Caki2 (cell line): ENCODE results near the gene ZBTB14. TPM values are rescaled to one million over a fixed set of nuclear protein-coding genes. Genes with fewer than 3 reads are reported as not detected.
A peak's percentile ranks its signal among the peaks of the same experiment; 100 is the strongest.

Experiments
- DNase-seq: peaks from one replicate; pipeline ENCODE4 v3.0.0-alpha.2; 2015; ENCODE audit warnings: low read depth
- in situ Hi-C: cut with HindIII; loops from 2 replicates; pipeline ENCODE4 v1.10.0; 2016; ENCODE audit warnings: low sequenced_read_pairs, low pct_unique_long_range_greater_than_20kb, mixed read lengths
- total RNA-seq: library from RNA; depleted of rRNA; stranded (reverse); fragments of >200 nt; shearing (Covaris generic); gene quantifications from 2 replicates; pipeline ENCODE4 v1.2.3, GENCODE V29; 2014; ENCODE audit warnings: low replicate concordance; rRNA removed

ZBTB14 gene, protein sequence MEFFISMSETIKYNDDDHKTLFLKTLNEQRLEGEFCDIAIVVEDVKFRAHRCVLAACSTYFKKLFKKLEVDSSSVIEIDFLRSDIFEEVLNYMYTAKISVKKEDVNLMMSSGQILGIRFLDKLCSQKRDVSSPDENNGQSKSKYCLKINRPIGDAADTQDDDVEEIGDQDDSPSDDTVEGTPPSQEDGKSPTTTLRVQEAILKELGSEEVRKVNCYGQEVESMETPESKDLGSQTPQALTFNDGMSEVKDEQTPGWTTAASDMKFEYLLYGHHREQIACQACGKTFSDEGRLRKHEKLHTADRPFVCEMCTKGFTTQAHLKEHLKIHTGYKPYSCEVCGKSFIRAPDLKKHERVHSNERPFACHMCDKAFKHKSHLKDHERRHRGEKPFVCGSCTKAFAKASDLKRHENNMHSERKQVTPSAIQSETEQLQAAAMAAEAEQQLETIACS
- total RNA-seq, result 24.2 and 29.3 TPM in 2 replicates

- in situ Hi-C loops, result no loop called here
- peak; percentile 56 for DNase-seq
Observed at GRCh38 chr18:5295231-5295920, at the start of gene ZBTB14. ZBTB14 (minus strand) TSS chr18:5295726; CDS start chr18:5293246, 2,480 bp downstream.

DNA sequence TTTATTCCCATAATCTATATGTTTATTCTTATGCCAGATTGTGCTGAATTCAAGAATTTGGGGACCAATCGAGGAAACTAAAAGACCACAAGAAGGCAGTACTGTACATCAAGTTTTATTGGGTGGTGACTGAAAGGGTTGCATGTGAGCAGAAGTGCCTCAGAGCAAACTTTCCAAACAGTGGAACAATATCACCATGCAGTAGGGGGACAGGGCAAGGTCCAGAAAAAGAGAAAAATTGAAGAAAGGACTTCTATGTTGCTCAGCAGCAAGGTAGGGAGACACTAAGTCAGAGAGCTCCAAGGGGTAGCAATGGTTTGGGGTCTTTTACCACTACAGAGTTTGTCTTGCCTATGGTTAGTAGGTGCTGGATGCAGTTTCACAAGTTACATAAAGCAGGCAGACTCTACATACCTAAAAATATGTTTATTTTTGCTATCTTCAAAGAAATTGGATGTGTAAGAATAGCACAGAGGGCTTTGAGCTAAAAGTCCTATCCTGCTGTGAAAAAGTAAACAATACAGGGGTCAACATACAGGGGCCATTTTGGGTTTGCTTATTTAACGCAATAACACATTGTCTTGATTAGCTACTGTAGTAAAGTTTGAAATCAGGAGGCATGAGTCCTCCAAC is 43.8 kb upstream of the ZBTB14 start:
- DNase-seq, result no peak
- in situ Hi-C loops, result no loop called here

- in situ Hi-C loops, result no loop called here
- DNase-seq, result no peak
Observed at GRCh38 chr18:5334456-5335075, 39.0 kb upstream of the ZBTB14 start.

DNA sequence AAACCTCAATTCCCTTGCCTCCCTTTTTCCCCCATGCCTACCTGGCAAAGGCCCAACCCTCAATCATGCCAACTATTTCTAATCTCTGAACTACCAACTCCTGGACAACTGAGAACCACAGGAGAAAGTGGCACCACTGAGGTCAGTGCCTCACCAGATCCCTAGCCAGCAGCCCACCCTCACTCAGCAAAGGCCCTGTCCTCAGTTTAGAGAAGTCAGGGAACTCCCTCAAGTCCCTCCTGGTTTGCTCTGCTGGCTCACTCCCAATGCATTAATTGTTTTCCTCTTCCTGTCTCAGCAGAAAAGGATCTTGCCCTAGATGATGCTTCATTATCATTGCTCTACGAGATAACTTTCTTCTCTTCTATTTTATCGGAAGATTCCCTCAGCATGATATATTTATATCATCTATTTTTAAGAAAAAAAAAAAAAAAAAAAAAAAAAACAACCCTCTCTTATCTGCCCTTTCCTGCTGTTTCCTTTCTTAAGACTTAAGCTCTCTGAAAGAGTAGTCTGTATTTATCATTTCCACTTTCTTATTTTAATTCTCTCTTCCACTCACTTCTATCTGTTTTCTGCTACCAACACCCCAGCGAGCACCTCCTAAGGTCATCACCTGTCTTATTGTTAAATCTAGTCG is 22.7 kb upstream of the ZBTB14 start:
- no peak for DNase-seq
- in situ Hi-C loops, result no loop called here

DNA sequence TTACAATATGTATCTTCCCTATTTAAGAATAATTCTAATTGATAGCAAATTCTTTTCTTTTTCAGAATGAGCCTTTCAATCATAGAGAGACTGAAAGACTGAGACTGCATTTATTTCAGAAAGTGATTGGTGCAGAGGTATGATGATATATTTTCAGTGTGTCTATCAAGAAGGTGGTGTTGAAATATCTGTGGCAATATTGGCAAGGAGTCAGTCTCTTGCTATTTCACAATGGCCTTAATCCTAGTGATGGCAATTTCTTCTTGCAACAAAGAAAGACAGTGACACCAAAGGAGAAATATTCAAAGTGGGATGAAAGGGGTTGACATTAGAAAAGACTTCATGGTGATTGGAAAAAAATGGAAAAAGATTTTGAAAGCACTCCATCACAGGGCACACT is 21.7 kb upstream of the ZBTB14 start:
- DNase-seq, result no peak
- in situ Hi-C loops, result no loop called here

GRCh38 chr18:5315838-5316237 is 20.3 kb upstream of the ZBTB14 start:
- in situ Hi-C loops, result no loop called here
- no peak for DNase-seq

DNA sequence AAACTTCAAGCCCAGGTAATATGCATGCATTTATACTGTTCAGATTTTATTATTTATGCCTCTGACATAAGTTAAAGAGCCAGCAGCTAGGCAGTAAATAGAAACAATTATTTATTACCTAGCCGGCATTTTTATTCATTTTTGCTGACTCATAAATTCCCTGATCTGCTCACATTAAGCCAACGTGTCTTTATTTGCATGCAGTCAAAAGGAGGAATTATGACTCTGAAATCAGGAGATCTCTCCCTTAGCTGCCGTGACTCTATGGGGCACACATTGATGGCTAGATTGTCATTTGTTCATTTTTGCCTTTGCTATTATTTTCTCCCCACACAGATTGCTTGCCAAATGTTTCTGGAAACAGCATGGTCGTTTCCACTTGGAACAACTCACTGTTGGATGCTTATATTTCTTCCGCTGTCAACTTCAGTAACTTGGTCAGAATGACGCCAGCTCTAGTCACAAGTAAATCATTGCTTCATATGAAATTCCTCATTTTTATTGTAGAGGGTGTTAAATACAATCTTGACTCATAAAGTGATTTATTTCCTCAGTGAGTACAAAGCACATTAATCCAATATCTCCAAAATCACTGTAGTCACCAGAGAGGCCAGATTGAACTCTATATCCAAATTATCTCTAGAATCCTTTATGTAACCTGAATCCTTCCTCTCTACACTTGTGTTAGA is 15.9 kb upstream of the ZBTB14 start:
- DNase-seq, result no peak
- in situ Hi-C loops, result no loop called here

GRCh38 chr18:5309888-5310470 is 14.5 kb upstream of the ZBTB14 start:
- in situ Hi-C loops, result no loop called here
- DNase-seq, result no peak

DNA sequence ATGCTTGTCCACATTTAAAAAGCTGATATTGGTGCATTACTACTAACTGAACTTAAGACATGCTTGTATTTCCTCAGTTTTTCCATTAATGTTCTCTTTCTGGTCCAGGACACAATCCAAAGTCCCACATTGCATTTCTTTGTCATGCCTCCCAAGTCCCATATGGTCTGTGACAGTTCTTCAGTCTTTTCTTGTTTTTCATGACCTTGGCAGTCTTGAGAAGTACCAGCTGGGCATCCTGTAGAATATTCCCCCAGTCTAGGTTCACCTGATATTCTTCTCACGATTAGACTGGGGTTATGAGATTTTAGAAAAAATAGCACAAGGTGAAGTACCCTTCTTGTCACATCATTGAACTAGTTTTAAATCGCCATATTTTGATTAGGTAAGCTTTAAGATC is 10.3 kb upstream of the ZBTB14 start:
- no peak for DNase-seq

GRCh38 chr18:5304232-5304631 is 8.7 kb upstream of the ZBTB14 start:
- DNase-seq, result no peak
- in situ Hi-C loops, result no loop called here

More for the DNA sequence above, 10.3 kb upstream of the ZBTB14 start:
- in situ Hi-C loops, result no loop called here

GRCh38 chr18:5303636-5304035 is 8.1 kb upstream of the ZBTB14 start:
- in situ Hi-C loops, result no loop called here
- DNase-seq, result no peak

GRCh38 chr18:5302606-5303005 is 7.1 kb upstream of the ZBTB14 start:
- DNase-seq, result no peak
- in situ Hi-C loops, result no loop called here

DNA sequence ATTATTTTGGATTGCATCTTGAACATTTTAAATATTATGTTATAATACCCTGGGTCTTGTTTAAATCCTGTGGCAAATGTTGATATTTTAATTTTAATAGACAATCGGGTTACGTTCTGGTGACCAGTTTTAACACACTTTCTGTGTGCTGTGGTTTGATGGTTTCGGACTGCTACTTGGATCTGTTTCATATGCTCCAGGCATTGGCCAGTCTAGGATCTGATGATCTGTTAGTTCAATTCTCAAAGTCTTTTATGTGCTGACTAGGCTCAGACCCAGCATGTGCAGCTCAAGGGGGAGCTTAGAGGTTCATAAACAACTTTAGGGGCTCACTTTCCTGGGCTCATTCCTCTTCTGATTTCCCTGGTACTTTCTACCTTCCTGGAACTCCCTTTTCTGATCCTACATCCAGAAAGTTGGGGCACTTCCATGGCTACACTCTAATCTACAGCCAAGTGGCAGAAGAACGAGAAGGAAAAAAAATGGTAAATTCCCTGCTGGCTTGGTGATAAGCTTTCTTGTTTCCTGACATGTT is 5.0 kb upstream of the ZBTB14 start:
- in situ Hi-C loops, result no loop called here
- no peak for DNase-seq

DNA sequence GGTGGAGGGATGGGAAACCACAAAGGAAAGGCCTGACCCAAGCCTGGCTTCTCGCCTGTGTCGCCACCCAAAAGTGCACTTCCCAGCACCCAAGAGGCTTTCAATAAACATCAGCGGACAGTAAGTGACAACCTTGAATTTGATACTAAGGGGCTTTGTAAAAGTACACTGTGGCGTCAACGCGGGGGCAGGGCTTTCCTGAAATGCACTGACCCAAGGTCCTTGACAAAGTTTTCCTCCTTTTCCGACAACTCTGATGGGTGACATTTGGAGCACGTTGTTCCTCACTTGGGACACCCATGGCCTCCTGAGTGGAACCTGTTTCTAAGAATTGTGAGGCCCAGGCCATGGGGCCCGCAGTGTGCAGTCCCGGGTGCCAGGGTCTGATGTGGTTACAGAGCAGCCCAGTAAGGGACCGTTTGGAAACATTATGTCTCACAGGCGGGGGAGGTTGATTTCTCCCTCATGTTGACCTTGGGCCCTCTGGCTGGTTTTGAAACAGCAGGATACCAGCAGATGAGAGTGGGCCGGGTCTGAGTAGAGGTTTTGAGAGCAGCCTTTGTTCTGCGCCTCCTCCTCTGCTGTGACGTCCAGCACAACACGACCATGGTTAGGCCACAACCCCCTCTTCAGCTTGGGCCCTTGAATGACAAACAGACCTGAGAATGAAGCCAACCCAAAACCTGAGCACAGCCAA is 2.8 kb upstream of the ZBTB14 start:
- DNase-seq, result no peak
- in situ Hi-C loops, result no loop called here

GRCh38 chr18:5297597-5297996 is 2.1 kb upstream of the ZBTB14 start:
- no peak for DNase-seq
- in situ Hi-C loops, result no loop called here

- in situ Hi-C loops, result no loop called here
- DNase-seq, result peak; percentile 82
Observed at GRCh38 chr18:5296706-5297320, 1.3 kb upstream of the ZBTB14 start.
